Kidney (tissue), 14 donors: ENCODE measurements around the gene MRM3. TPM values are rescaled to one million over a fixed set of nuclear protein-coding genes. Genes with fewer than 3 reads are reported as not detected.

Experiments
- DNase-seq, 5 donors: peaks; one replicate each; pipeline ENCODE4 v3.0.0-alpha.2; 2013 to 2020
- FAIRE-seq: peaks from 2 replicates; lab custom pipeline; 2012; peaks lifted over from hg19 to GRCh38; lab: Jason Lieb, UNC
- H3K27ac ChIP-seq, 2 donors: one replicate each; pipeline ENCODE4 v1.7.0; 2013; ENCODE audit warnings: low read depth in 2 of 2, low read length in 2 of 2, inconsistent platforms in 1 of 2
- H3K27me3 ChIP-seq: one replicate; pipeline ENCODE4 v1.7.1; 2013; ENCODE audit warnings: low read length, inconsistent platforms; ENCODE audit not compliant: control insufficient read depth, insufficient read depth
- H3K36me3 ChIP-seq, 3 donors: one replicate each; pipeline versions ENCODE4 v1.7.0 to v1.7.1; 2013; ENCODE audit warnings: low read length in 3 of 3, control low read depth in 1 of 3, inconsistent platforms in 1 of 3; ENCODE audit not compliant: insufficient read depth in 3 of 3, control insufficient read depth in 2 of 3
- H3K4me1 ChIP-seq, 3 donors: one replicate each; pipeline versions ENCODE4 v1.7.0 to v1.7.1; 2013; ENCODE audit warnings: low read length in 3 of 3, inconsistent platforms in 1 of 3, low read depth in 1 of 3; ENCODE audit not compliant: control insufficient read depth in 2 of 3, insufficient read depth in 2 of 3
- H3K4me3 ChIP-seq, 3 donors: one replicate each; pipeline versions ENCODE4 v1.7.0 to v1.8.1; 2013; ENCODE audit warnings: low read length in 3 of 3, control low read depth in 1 of 3, inconsistent platforms in 1 of 3
- H3K9ac ChIP-seq, 3 donors: one replicate each; pipeline versions ENCODE4 v1.7.0 to v1.7.1; 2013; ENCODE audit warnings: low read length in 3 of 3, control low read depth in 1 of 3, inconsistent platforms in 1 of 3
- H3K9me3 ChIP-seq, 3 donors: one replicate each; pipeline versions ENCODE4 v1.7.0 to v1.7.1; 2013; ENCODE audit warnings: low read length in 3 of 3, control low read depth in 1 of 3, inconsistent platforms in 1 of 3; ENCODE audit not compliant: control insufficient read depth in 2 of 3, insufficient read depth in 1 of 3
- CTCF ChIP-seq: IDR thresholded peaks from 3 replicates; pipeline ENCODE4 v1.5.1; 2012; ENCODE audit warnings: mild to moderate bottlenecking, moderate library complexity, borderline replicate concordance; ENCODE audit not compliant: insufficient read depth; ENCODE audit errors: extremely low read depth
- intact Hi-C: fragments of 100-400 bp; cut with DNase I; formaldehyde crosslinking; loops from one replicate; pipeline ENCODE4 v1.11.1; 2022
- polyA plus RNA-seq: library from polyadenylated mRNA; stranded (reverse); fragments of 350-450 nt; fragmentation: Illumina TruSeq; extraction: RNeasy Lipid Tissue Mini Kit (QIAGEN cat#74804); gene quantifications from one replicate; pipeline ENCODE4 v1.2.3, GENCODE V29; 2014; ENCODE audit warnings: low read depth, low replicate concordance; ENCODE audit not compliant: insufficient read depth
- total RNA-seq: library from RNA; stranded (reverse); fragmentation: NEBNext Ultra II Directional; extraction: Animal tissue kit (Norgen Biotek cat#: 25700); gene quantifications from one replicate; pipeline ENCODE4 v1.2.1, GENCODE V29; 2021
- donor health status: control.
- donor health status: control.
- donor health status: control.
- donor health status: control.
- donor health status: control.
- donor health status: DM: yes; HTN: yes; CAD: no.
- donor health status: Normal renal cell carcinoma (clear cell type).

MRM3 gene
- total and polyA plus RNA-seq, 2 donors from 2014 or later, result 14.4 to 21.3 TPM

DNA sequence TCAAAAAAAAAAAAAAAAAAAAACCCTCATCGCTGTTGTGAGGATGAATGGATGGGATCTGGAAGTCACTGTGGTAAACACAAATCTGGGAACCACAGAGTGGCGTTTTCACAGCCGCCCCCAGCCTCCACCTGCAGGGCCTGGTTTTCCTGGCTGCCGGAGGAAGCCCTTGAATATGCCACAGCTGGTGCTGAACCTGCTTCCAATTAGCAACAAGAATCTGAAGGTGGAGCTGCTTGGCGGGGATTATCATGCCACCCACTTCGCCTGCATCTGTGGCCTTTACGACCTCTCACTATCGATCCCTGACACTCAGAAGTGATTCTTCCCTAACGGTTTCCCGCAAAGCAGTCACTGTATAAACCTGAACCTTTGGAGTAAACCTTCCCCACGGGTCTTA is 16.1 kb downstream of the MRM3 start:
- DNase-seq (no peak), FAIRE-seq (no peak)

DNA sequence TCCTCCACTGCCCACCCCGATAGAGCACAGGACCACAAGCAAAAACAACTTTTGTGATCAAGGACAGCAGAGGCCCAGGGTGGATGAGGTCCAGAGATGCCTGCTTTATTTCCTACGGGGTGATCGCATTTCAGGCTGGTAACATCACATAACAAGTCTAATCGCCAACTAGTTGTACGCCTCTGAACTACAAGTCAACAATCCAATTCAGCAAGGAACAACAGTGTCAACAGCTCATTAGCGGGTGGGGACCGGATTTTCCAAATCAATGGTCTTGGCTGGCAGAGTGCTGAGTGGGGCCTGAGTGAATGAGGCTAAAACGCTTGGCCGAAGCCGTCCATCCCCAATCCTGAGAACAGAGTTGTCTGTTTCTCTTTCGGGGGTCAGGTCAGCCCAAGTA is 17.1 kb downstream of the MRM3 start:
- no peak overlapping the region for H3K9ac ChIP-seq
- no peaks in the 10 kb centered on the region for H3K27me3 ChIP-seq
- no peak for DNase-seq
- TF ChIP-seq CTCF, result no peak
- H3K4me3 ChIP-seq, result no peak overlapping the region
- no peak overlapping the region for H3K27ac ChIP-seq
- no peaks in the 10 kb centered on the region for H3K9me3 ChIP-seq
- H3K4me1 ChIP-seq, result no peaks in the 10 kb centered on the region
- H3K36me3 ChIP-seq, result no peaks in the 10 kb centered on the region
- FAIRE-seq, result no peak
- intact Hi-C loops, result loop anchor here (10.0 kb wide), 2 partner anchors 186 to 256 kb away; no protein-coding TSS in a partner anchor

More for the DNA sequence above, 16.1 kb downstream of the MRM3 start:
- no peak overlapping the region for H3K27ac ChIP-seq
- H3K36me3 ChIP-seq, result no peaks in the 10 kb centered on the region
- H3K9me3 ChIP-seq, result no peaks in the 10 kb centered on the region
- intact Hi-C loops, result loop anchor here (10.0 kb wide), 2 partner anchors 187 to 257 kb away; no protein-coding TSS in a partner anchor
- H3K4me1 ChIP-seq, result no peaks in the 10 kb centered on the region
- no peaks in the 10 kb centered on the region for H3K27me3 ChIP-seq
- TF ChIP-seq CTCF, result no peak
- H3K4me3 ChIP-seq, result no peak overlapping the region
- no peak overlapping the region for H3K9ac ChIP-seq

DNA sequence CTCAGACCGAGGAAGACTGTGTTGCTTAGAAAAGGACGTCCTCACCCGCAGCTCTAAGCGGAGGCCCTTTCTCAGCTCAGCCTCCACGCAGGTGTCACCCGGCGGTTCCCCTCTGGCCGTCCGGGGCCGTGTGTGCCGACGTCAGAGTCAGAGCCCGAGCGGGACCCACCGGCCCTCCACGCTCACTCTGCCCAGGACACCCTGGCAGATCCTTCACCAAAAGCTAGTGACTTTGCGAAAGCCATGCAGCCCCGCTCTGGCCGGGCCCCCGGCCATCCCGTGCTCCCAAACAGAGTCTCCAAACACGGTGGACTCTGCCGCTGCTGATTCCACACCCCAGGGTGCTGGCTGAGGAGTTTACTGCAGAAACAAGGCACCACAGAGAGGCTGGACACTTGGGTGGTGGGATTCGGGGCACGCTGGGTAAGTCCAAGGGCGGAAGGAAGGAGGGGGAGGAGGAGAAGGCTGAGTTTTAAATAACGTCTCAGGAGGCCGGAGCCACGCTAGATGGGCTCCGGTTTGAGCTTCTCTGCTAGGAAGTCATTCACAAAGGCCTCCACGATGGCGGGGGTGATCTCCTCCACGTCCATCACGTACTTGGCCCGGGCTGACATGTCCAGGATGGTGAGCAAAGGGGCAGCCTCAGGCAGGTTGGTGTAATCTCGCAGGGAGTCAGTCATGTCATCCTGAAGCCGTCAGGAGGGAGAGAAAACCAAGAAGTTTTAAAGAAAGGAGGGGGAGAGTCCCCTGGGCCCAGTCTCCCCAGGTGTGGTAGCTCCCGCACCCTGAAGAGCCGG is 18.5 kb downstream of the MRM3 start:
- Histone ChIP-seq H3K9me3 (no peaks in the 10 kb centered on the region), H3K4me3 (no peak overlapping the region), H3K9ac (no peak overlapping the region), H3K36me3 (no peaks in the 10 kb centered on the region), H3K27ac (no peak overlapping the region), H3K27me3 (no peaks in the 10 kb centered on the region), H3K4me1 (no peaks in the 10 kb centered on the region)
- intact Hi-C loops, result no loop called here
- FAIRE-seq (no peak), DNase-seq (no peak)
- no peak for TF ChIP-seq CTCF
